ENCODE measurements around the gene IRF8.
A peak's percentile ranks its signal among the peaks of the same experiment; 100 is the strongest.
"Not testable (repeated sequence)": the region's sequence is repeated elsewhere in the genome, so short reads cannot be mapped to it uniquely, and the experiment has no call there.

The IRF8 gene

GRCh38 chr16:85897382-85897781 is 1.6 kb upstream of the IRF8 start:
- DNase-seq = no peak

GRCh38 chr16:85899444-85899843 is 482 bp downstream of the IRF8 start:
- DNase-seq = no peak

- no peak for DNase-seq
These were observed 1.2 kb downstream of the IRF8 start for GRCh38 chr16:85900027-85900792.

GRCh38 chr16:85901110-85901509 is 2.1 kb downstream of the IRF8 start:
- DNase-seq = no peak

GRCh38 chr16:85901773-85902365 is 2.9 kb downstream of the IRF8 start:
- DNase-seq = no peak

GRCh38 chr16:85902366-85903155 is 3.6 kb downstream of the IRF8 start:
- DNase-seq = peak; percentile 84

GRCh38 chr16:85903559-85903958 is 4.6 kb downstream of the IRF8 start:
- no peak for DNase-seq

GRCh38 chr16:85905110-85906095 is 6.4 kb downstream of the IRF8 start:
- no peak for DNase-seq

GRCh38 chr16:85906349-85906748 is 7.4 kb downstream of the IRF8 start:
- DNase-seq = no peak

GRCh38 chr16:85907231-85907630 is 8.3 kb downstream of the IRF8 start:
- DNase-seq = not testable (repeated sequence)

GRCh38 chr16:85908444-85908843 is 9.5 kb downstream of the IRF8 start:
- DNase-seq = no peak

- DNase-seq = no peak
These were observed 10.1 kb downstream of the IRF8 start for GRCh38 chr16:85908889-85909589.

GRCh38 chr16:85909932-85910853 is 11.2 kb downstream of the IRF8 start:
- DNase-seq = no peak

- no peak for DNase-seq
These were observed 11.9 kb downstream of the IRF8 start for GRCh38 chr16:85910854-85911247.

GRCh38 chr16:85911251-85911930 is 12.4 kb downstream of the IRF8 start:
- DNase-seq = no peak

- DNase-seq = no peak
These were observed 13.4 kb downstream of the IRF8 start for GRCh38 chr16:85912211-85912974.

GRCh38 chr16:85913141-85913601 is 14.2 kb downstream of the IRF8 start:
- DNase-seq = no peak

GRCh38 chr16:85913688-85914422 is 14.9 kb downstream of the IRF8 start:
- DNase-seq = no peak

- no peak for DNase-seq
These were observed 15.4 kb downstream of the IRF8 start for GRCh38 chr16:85914423-85914794.

Data from islet precursor cell (in vitro differentiated cells).